ENCODE results near the gene CDC25A.

GRCh38 chr3:48142316-48142870 is 45.8 kb downstream of the CDC25A start:
- TF ChIP-seq POLR2A (IDR thresholded peaks at IDR 0.05) (no peak), CTCF (IDR thresholded peaks at IDR 0.05) (no peak)
